NOMO-1 treated with DMSO at 0.1 percent for 48 hours (cell line): Measurements from ENCODE around the gene FRAS1.

Source experiments
- DNase-seq: peaks from one replicate; lab custom pipeline; 2025; ENCODE audit not compliant: unreplicated experiment; lab: John Stamatoyannopoulos, UW

The FRAS1 gene

DNA sequence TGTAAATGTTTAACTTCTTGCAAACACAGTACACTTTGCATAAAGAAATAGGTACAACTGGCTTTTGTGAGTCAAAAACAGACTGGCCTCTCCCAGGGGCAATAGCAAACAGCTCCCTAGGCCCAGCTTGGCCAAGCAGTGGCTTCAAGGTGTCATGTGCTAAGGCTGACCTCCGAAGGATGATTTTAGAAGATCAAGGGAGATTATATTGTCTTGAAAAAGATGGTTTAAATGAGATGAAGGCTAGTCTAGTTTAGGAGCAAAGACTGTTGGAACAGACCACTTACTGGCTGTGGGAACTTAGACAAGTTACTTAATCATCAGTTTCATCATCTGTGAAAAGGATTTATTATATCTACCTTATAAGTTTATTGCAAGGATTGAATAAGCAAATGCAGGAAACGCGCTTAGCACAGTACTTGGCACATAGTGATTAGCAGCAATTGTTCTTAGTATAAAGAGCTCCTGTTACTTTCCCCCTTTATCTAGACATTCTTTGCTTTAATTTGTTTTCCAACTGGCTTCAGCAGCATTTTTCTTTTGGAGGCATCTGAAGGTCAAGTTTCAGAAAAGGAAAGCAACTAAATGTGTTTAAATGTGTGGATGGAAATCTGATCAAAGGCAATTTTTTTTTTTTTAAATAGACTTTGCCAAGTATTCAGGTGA lies 511.6 kb downstream of the FRAS1 start:
- no peak for DNase-seq

DNA sequence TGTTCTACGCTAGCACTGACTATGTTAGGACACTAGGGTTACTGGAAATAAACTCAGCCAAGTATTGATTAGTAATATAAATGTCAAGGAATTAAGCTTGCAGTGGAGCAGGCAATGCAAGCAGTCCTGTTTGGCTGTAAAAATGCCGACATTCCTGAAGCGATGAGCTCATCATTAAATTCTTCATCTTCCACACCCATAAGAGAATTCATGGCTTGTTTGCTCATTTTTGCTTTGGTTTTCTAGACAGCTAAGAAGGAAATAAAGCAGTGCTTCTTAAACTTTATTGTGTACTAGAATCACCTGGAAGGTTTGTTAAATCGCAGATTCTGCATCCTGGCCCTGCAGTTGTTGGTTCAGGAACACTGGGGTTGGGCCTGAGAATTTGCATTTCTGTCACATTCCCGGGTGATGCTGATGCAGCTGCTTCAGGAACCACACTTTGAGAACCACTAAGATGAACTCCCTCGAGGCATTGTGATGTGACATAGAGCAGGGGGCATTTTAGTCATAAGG lies 512.2 kb downstream of the FRAS1 start:
- no peak for DNase-seq

DNA sequence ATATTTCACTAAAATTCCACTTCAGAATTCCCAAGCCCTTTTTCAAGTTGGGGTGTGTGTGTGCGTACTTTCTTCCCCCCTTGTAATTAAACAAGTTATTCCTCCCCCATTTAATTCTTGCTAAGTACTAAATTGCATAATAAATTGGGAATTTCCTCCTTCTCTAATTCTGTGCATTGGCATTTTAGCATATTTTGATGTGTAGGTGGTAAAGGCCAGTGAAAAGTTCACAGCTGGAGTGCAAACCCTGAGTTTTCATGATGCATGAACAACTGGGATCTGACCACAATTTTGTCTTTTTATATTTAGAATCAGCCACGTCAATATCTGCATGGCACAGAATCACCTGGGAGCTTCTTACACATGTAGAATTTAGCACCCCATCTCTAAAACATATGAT lies 513.0 kb downstream of the FRAS1 start:
- DNase-seq: no peak

DNA sequence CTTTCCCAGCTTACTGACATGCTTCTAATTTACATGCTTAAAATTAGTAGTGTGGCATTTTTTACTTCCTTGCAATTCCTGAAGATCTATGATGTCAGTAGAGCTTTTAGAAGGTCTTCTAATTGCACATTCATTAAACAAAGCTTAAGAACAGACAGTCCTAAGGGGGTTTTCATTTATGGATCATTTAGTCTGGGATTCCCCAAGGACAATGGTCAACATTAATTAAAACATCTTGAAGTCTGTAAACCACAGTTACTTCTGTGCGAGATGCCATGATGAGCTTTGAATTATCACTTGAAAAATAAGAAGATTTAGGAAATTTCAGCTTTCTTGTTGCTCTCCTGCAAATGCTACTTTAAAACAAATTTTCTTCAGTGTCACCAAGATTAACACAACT lies 514.7 kb downstream of the FRAS1 start:
- no peak for DNase-seq

DNA sequence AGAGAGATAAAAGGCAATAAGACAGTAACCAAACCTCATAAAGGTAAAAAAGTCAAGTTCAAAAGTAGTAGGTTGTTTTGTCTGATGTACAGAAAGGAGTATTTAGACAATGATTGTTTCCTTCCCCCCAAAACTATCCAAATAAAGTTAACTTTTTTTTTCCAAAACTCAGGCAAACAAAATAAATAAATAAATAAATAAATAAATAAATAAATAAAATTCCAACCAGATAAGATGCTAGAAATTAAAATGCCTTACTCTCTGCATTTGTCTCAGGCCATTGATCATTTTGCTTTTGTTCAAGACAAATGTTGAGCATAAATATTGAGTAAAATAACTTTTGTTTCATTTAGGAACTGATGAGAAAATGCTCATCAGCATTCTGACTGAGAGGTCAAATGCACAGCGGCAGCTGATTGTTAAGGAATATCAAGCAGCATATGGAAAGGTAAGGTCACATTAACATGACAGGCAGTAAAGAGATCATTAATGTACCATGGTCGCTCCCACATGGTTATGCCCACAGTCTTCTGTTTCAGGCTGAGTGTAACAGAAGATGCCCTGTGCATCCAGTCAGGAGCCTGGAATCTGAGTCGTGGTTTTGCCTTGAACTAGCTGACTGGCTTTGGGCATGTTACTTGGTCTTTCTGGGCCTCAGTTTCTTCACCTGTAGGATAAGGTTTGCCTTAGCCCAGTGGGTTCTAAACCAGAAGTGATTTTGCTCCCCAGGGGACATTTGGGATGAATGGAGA lies 521.7 kb downstream of the FRAS1 start:
- no peak for DNase-seq

DNA sequence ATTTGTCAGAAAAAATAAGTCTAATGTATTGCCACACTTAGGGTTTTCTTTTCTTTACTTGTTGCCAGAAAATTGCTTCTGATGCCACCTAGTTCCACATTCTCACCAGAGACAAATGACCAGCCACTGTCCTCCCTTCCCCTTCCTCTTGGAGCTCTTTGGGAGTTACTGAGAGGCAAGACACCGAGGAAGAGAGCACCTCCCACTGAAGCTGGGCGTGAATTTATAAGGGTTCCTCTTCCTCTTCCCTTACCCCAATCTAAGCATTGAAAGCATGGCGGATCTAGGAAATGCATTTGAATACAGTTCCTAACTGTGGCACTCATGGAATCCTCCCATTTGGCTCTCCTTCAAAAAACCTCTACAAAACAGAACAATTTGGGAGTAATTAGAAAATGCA lies 524.5 kb downstream of the FRAS1 start:
- DNase-seq: peak; percentile 24

DNA sequence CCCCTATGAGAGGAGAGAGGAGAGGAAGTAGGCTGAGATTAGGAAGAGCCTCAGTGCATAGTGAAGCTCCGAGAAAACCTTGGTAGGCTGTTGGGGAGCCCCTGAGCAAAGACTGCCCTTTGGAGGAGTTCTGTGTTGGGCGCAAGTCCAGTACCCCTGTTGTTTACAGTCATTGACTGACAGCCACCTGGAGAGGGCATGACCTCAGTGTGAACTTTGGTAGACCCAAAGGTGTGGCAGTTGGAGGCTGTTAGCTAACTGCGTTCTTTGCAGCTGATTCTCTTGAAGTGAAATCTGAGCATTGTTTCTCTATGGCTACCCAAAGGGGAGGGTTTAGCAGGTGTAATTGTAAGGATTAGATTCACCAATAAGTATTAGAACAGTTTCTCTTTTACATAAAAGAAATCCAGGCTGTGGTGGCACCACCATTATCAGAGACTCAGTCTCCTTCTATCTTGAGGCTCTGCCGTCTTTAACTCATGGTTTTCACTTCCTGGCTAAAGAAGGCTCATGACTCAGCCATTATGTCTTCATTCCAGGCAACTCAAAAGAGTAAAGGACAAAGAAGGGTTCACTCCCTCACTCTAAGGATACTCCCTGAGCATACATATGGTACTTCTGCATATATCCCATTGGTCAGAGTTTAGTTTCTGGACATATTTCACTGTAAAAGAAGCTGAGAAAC lies 527.9 kb downstream of the FRAS1 start:
- no peak for DNase-seq

DNA sequence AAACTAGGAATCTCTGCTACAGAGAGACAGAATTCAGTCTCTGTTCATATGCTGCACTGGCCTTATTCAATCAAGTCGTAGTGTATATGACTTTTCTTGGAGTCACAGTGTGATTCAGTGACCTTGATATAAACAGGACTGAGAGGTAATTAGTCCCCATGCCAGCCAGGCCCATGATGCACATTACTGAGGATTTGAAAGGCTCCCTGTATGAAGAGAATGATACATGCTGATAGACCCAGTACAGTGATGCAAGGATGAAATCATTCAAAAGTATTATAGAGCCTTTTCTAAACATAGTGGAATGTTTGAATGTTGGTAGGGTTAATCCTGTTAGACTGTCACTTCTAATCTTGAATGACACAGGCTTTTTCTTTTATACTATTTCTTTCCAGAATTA lies 528.5 kb downstream of the FRAS1 start:
- DNase-seq: no peak

DNA sequence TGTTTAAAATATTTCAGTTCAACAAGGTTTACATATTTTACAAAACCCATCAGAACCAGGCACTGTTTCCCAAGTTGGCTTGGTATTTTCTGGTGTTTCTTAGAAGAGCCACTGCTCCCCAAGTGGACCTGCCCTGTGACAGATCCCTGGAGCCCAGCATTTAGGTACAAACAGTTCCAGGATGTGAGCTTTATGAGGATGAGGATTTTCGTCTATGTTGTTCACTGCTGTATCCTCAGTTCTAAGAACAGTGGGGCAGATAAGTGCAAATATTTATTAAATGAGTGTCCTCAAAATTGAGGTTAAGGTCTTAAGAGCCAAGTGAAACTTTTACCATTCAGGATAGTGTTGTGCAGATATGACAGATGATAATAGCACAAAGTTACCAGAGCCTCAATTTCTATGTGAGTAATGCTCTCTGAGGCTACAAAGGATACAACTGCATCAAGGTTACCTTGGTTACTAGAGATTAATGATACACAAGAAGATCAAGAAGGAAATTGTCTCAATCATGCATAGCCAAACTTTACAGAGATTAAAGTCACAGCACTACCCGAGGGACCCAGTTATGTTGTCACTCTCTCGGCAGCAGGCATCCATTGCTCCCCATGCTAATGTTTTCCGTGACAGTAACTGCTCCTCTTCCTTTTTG lies 531.9 kb downstream of the FRAS1 start:
- DNase-seq: no peak

DNA sequence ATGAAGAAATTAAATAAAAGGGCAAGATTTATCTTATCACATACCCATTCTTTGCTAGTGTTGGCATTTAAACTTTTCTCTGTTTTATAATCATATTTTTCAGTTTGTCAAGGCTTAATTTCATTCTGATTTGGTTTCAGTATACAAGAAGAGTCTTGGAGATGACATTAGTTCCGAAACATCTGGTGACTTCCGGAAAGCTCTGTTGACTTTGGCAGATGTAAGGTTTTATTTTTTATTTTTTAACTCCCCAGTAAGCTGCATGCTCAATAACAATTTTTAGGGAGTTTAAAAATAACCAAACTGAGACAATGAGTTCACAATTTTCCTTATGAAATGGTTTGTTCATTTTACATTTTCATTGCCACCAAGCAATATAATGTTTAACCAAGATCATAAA lies 534.3 kb downstream of the FRAS1 start:
- no peak for DNase-seq

DNA sequence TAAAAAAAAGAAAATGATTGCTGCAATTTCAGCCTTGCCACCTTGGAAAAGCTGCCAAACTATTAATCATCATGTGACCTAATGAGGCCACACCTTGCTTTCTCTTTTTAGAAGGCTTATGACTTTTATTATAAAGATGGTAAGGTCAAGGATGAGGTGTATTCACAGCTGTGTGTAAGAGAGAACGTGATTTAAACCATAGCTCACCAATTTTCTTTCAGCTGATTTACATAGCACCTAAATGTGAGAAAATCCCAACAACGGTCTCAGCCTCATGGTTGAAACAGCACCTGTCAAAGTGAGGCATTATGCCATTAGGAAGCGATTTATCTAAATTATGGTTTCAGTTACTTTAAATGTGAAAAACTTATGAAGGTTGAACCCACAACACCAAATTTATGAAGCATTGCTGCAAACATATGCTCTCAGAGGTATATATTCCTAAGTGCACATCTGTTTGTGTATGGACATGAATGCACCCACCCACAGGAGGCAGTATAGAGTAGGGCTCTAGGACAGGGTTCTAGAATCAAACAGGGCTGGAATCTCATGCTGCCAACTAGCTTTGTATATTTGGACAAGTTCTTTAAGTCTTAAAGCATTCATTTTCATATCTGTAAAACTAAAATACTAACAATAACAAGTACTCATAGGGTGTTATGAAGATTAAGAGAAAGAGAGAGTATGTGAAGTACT lies 535.1 kb downstream of the FRAS1 start:
- DNase-seq: no peak
